Right atrium auricular region (tissue), 2 donors: ENCODE measurements around the gene MAP3K8. TPM values are rescaled to one million over a fixed set of nuclear protein-coding genes. Genes with fewer than 3 reads are reported as not detected.

Source experiments
- DNase-seq: peaks from one replicate; pipeline ENCODE4 v3.0.0-alpha.2; 2019; ENCODE audit warnings: low spot score
- H3K27ac ChIP-seq, 2 donors: fragments of 200-600 bp; sonication (generic); 1 replicate in 1 of 2; 2 replicates in 1 of 2; pipeline ENCODE4 v1.5.1; 2016 to 2019
- H3K27me3 ChIP-seq, 2 donors: fragments of 200-600 bp; sonication (generic); one replicate each; pipeline versions ENCODE4 v1.5.1 to v1.6.0; 2017 to 2019
- H3K36me3 ChIP-seq: fragments of 200-600 bp; sonication (generic); one replicate; pipeline ENCODE4 v1.5.1; 2016
- H3K4me1 ChIP-seq, 2 donors: fragments of 200-600 bp; sonication (generic); one replicate each; pipeline versions ENCODE4 v1.5.1 to v1.6.0; 2017 to 2019
- H3K4me3 ChIP-seq, 2 donors: fragments of 200-600 bp; sonication (generic); 1 replicate in 1 of 2; 2 replicates in 1 of 2; pipeline ENCODE4 v1.5.1; 2017 to 2019; ENCODE audit warnings: mild to moderate bottlenecking in 1 of 2, moderate library complexity in 1 of 2
- H3K9me3 ChIP-seq, 2 donors: fragments of 200-600 bp; sonication (generic); one replicate each; pipeline ENCODE4 v1.5.1; 2019
- CTCF ChIP-seq, 2 donors: fragments of 200-600 bp; sonication (generic); IDR thresholded peaks; one replicate each; pipeline ENCODE4 v1.5.1; 2019; ENCODE audit warnings: antibody characterized with exemption in 2 of 2
- total RNA-seq, 2 donors: library from RNA; depleted of rRNA; stranded (reverse); fragments of >200 nt; gene quantifications; one replicate each; pipeline ENCODE4 v1.1.0, GENCODE V29; 2016

MAP3K8 gene
- total RNA-seq, 2 donors from 2014 or later = 10.6 to 18.9 TPM

- no peak for TF ChIP-seq CTCF (IDR thresholded peaks at IDR 0.05)
- peaks cover 51% of the 10 kb centered on the region for H3K36me3 ChIP-seq
- H3K27me3 ChIP-seq = no peaks in the 10 kb centered on the region
- no peak for DNase-seq
- H3K27ac ChIP-seq = no peak overlapping the region
- H3K9me3 ChIP-seq = no peaks in the 10 kb centered on the region
- peaks cover 0 to 12% of the 10 kb centered on the region in 2 donors for H3K4me1 ChIP-seq
- no peak overlapping the region for H3K4me3 ChIP-seq
Measured at GRCh38 chr10:30462513-30462912, 28.5 kb downstream of the MAP3K8 start.

- no peak for DNase-seq
- Histone ChIP-seq H3K4me1 (no peaks in the 10 kb centered on the region), H3K27me3 (no peaks in the 10 kb centered on the region), H3K4me3 (no peak overlapping the region), H3K9me3 (no peaks in the 10 kb centered on the region), H3K27ac (no peak overlapping the region), H3K36me3 (peaks cover 36% of the 10 kb centered on the region)
- TF ChIP-seq CTCF (IDR thresholded peaks at IDR 0.05) = no peak
Measured at GRCh38 chr10:30463944-30464451, 30.0 kb downstream of the MAP3K8 start.

GRCh38 chr10:30464675-30465074 lies 30.7 kb downstream of the MAP3K8 start:
- no peak for TF ChIP-seq CTCF (IDR thresholded peaks at IDR 0.05)
- no peak for DNase-seq
- Histone ChIP-seq H3K27me3 (no peaks in the 10 kb centered on the region), H3K4me1 (no peaks in the 10 kb centered on the region), H3K9me3 (no peaks in the 10 kb centered on the region), H3K36me3 (peaks cover 30% of the 10 kb centered on the region), H3K4me3 (no peak overlapping the region), H3K27ac (no peak overlapping the region)

GRCh38 chr10:30466445-30466844 lies 32.5 kb downstream of the MAP3K8 start:
- peaks cover 12% of the 10 kb centered on the region for H3K36me3 ChIP-seq
- no peaks in the 10 kb centered on the region for H3K9me3 ChIP-seq
- no peak overlapping the region for H3K4me3 ChIP-seq
- no peak overlapping the region for H3K27ac ChIP-seq
- H3K4me1 ChIP-seq = no peaks in the 10 kb centered on the region
- TF ChIP-seq CTCF (IDR thresholded peaks at IDR 0.05) = no peak
- no peak for DNase-seq
- no peaks in the 10 kb centered on the region for H3K27me3 ChIP-seq

GRCh38 chr10:30467651-30468338 lies 33.8 kb downstream of the MAP3K8 start:
- no peak for TF ChIP-seq CTCF (IDR thresholded peaks at IDR 0.05)
- Histone ChIP-seq H3K36me3 (no peaks in the 10 kb centered on the region), H3K27me3 (no peaks in the 10 kb centered on the region), H3K27ac (no peak overlapping the region), H3K4me3 (no peak overlapping the region), H3K9me3 (no peaks in the 10 kb centered on the region), H3K4me1 (no peaks in the 10 kb centered on the region)
- DNase-seq = no peak
